ENCODE results near the gene UROS. TPM values are rescaled to one million over a fixed set of nuclear protein-coding genes. Genes with fewer than 3 reads are reported as not detected.
A peak's percentile ranks its signal among the peaks of the same experiment; 100 is the strongest.

UROS gene
- total RNA-seq, 3 donors from 2014 or later: 23.9 to 30.9 (median 27.5) TPM

DNA sequence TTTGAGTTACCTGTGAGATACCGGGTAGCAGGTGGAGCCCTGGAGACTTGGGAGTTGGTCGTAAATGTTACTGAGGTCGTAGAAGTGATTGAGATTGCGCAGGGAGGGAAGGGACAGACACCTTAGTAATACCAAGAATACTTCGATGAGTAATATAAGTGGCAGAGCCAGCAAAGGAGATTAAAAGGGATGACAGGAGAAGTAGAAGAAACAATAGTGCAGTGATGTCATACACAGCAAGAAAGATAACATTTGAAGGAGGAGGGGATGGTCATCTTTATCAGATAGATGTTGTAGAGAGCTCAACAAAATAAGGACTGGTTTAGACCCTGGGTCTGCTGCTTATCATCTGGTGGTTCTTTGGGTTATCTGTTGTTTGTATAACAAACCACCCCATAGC is 5.3 kb upstream of the UROS start:
- intact Hi-C loops (cut with DNase I, micrococcal nuclease): no loop called here
- H3K4me1 ChIP-seq (ENCODE audit: low read depth): peaks cover 16% of the 10 kb centered on the region
- ATAC-seq (no peak), DNase-seq (no peak)
- H3K4me3 ChIP-seq: no peak overlapping the region
- no peaks in the 10 kb centered on the region for H3K9me3 ChIP-seq
- TF ChIP-seq, protein P1, sequence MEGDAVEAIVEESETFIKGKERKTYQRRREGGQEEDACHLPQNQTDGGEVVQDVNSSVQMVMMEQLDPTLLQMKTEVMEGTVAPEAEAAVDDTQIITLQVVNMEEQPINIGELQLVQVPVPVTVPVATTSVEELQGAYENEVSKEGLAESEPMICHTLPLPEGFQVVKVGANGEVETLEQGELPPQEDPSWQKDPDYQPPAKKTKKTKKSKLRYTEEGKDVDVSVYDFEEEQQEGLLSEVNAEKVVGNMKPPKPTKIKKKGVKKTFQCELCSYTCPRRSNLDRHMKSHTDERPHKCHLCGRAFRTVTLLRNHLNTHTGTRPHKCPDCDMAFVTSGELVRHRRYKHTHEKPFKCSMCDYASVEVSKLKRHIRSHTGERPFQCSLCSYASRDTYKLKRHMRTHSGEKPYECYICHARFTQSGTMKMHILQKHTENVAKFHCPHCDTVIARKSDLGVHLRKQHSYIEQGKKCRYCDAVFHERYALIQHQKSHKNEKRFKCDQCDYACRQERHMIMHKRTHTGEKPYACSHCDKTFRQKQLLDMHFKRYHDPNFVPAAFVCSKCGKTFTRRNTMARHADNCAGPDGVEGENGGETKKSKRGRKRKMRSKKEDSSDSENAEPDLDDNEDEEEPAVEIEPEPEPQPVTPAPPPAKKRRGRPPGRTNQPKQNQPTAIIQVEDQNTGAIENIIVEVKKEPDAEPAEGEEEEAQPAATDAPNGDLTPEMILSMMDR (IDR thresholded peaks at IDR 0.05): no peak
- H3K36me3 ChIP-seq (ENCODE audit: low read depth): peaks cover 6% of the 10 kb centered on the region

GRCh38 chr10:125827133-125827532 is 4.1 kb upstream of the UROS start:
- H3K36me3 ChIP-seq (ENCODE audit: low read depth): peaks cover 6% of the 10 kb centered on the region
- H3K4me3 ChIP-seq: no peak overlapping the region
- no peak for DNase-seq
- ATAC-seq: no peak
- intact Hi-C loops (cut with DNase I, micrococcal nuclease): no loop called here
- H3K4me1 ChIP-seq (ENCODE audit: low read depth): peaks cover 16% of the 10 kb centered on the region
- H3K9me3 ChIP-seq: no peaks in the 10 kb centered on the region
- TF ChIP-seq, protein P1 (IDR thresholded peaks at IDR 0.05): no peak

- no peak for DNase-seq
- intact Hi-C loops (cut with DNase I, micrococcal nuclease): no loop called here
- Histone ChIP-seq H3K4me3 (no peak overlapping the region), H3K4me1 (ENCODE audit: low read depth) (peaks cover 16% of the 10 kb centered on the region), H3K36me3 (ENCODE audit: low read depth) (no peaks in the 10 kb centered on the region), H3K9me3 (no peaks in the 10 kb centered on the region)
- no peak for ATAC-seq
- TF ChIP-seq, protein P1 (IDR thresholded peaks at IDR 0.05): no peak
Observed at GRCh38 chr10:125824736-125825135, 1.7 kb upstream of the UROS start.

GRCh38 chr10:125823663-125824251 is 699 bp upstream of the UROS start:
- H3K9me3 ChIP-seq: no peaks in the 10 kb centered on the region
- TF ChIP-seq, protein P1 (IDR thresholded peaks at IDR 0.05): no peak
- intact Hi-C loops (cut with DNase I, micrococcal nuclease): no loop called here
- ATAC-seq (no peak), DNase-seq (peak in 2 of 3 donors; percentile 19 to 31)
- peak overlapping the region; percentile 97 for H3K4me3 ChIP-seq
- peaks cover 16% of the 10 kb centered on the region for H3K4me1 ChIP-seq (ENCODE audit: low read depth)
- no peaks in the 10 kb centered on the region for H3K36me3 ChIP-seq (ENCODE audit: low read depth)

DNA sequence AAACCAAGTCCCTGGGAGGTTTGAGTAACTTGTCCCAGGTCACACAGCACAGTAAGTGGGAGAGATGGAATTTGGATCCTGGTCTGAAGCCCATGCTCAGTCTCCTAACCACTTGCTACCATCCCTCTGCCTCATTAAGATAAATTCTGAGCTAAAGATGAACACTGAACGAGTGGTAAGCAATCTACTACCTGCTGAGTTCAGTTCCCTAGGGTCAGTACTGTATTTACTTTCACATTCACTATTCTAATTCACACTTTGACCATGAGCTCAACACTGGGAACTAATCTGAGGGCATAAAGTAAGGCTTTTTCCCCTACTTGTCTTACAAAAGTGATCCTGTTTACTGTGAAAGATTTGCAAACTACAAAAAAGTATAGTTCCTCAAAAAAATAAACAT is 2.4 kb downstream of the UROS start:
- intact Hi-C loops (cut with DNase I, micrococcal nuclease): no loop called here
- ATAC-seq: no peak
- no peak overlapping the region for H3K4me3 ChIP-seq
- no peaks in the 10 kb centered on the region for H3K36me3 ChIP-seq (ENCODE audit: low read depth)
- DNase-seq: no peak
- no peaks in the 10 kb centered on the region for H3K9me3 ChIP-seq
- TF ChIP-seq, protein P1 (IDR thresholded peaks at IDR 0.05): no peak
- H3K4me1 ChIP-seq (ENCODE audit: low read depth): peaks cover 16% of the 10 kb centered on the region

Measured in mucosa of descending colon (tissue), 3 donors.